HCT116 (cell line): ENCODE data around the gene ARHGEF11.

ENCODE experiments used
- ELF1 ChIP-seq: IDR thresholded peaks from 2 replicates; pipeline ENCODE4 v1.6.1; 2012; ENCODE audit warnings: low read depth, borderline replicate concordance
- EZH2 ChIP-seq: fragments of 200-600 bp; sonication (generic); IDR thresholded peaks from 2 replicates; pipeline ENCODE4 v1.6.1; 2017; ENCODE audit warnings: antibody characterized with exemption, mixed run types
- FOSL1 ChIP-seq: IDR thresholded peaks from 2 replicates; pipeline ENCODE4 v1.6.1; 2012; ENCODE audit warnings: low read depth
- POLR2A ChIP-seq: IDR thresholded peaks from 2 replicates; pipeline ENCODE4 v1.7.0; 2011; ENCODE audit warnings: borderline replicate concordance; ENCODE audit not compliant: insufficient read depth, insufficient read length; ENCODE audit errors: extremely low read depth
- POLR2AphosphoS5 ChIP-seq: IDR thresholded peaks from 2 replicates; pipeline ENCODE4 v1.6.1; 2011; ENCODE audit warnings: mild to moderate bottlenecking, low read depth, low read length, moderate library complexity
- REST ChIP-seq: IDR thresholded peaks from 2 replicates; pipeline ENCODE4 v1.6.1; 2012; ENCODE audit warnings: low read depth
- SRF ChIP-seq: IDR thresholded peaks from 2 replicates; pipeline ENCODE4 v1.6.1; 2012; ENCODE audit warnings: low read depth
- TCF7L2 ChIP-seq: IDR thresholded peaks from 2 replicates; pipeline ENCODE4 v1.7.0; 2011; ENCODE audit warnings: borderline replicate concordance, inconsistent platforms; ENCODE audit not compliant: insufficient read depth, insufficient read length; ENCODE audit errors: extremely low read depth
- YY1 ChIP-seq: IDR thresholded peaks from 2 replicates; pipeline ENCODE4 v1.6.1; 2011; ENCODE audit warnings: low read length, low read depth, moderate library complexity, mild to moderate bottlenecking; ENCODE audit not compliant: insufficient replicate concordance; ENCODE audit errors: extremely low read depth
- ZFX ChIP-seq: fragments of 450-650 bp; IDR thresholded peaks from 2 replicates; pipeline ENCODE4 v1.6.1; 2017
- ZNF274 ChIP-seq: fragments of 200-500 bp; sonication (Bioruptor generic); IDR thresholded peaks from 2 replicates; pipeline ENCODE4 v1.6.1; 2014; ENCODE audit warnings: mild to moderate bottlenecking, low read depth, low read length, inconsistent platforms
- TF ChIP-seq, protein P1 (sequence below), 3 experiments: fragments of 200-600 bp in 1 of 3; sonication (generic) in 1 of 3; IDR thresholded peaks in 2 of 3; conservative IDR thresholded peaks in 1 of 3; 2 replicates each; pipeline ENCODE4 v1.5.1; 2012 to 2017; ENCODE audit warnings: low read depth in 2 of 3, low read length in 2 of 3, antibody characterized with exemption in 1 of 3, borderline replicate concordance in 1 of 3, control low read depth in 1 of 3, mild to moderate bottlenecking in 1 of 3, mixed read lengths in 1 of 3, mixed run types in 1 of 3, moderate library complexity in 1 of 3; ENCODE audit not compliant: insufficient read depth in 1 of 3

DNA sequence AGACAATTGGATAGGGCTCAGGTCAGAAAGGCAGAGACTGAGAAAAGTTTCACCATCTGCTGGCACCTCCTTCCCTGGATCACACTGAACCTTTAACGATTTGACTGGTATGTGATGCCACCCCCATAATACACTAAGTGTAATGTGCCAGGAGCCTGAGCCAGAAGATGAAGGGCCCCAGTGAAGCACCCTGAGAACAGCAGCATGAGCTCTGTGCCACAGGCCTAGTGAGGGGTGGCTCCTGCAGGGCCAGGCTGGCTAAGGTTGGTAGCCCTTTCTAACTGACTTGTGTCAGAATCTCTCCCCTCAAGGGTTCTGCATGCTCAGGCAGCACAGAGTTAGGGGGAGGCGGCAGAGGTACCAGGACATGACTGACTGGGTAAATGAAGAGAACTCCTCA, 38.9 kb downstream of the ARHGEF11 start:
- TF ChIP-seq, protein P1, sequence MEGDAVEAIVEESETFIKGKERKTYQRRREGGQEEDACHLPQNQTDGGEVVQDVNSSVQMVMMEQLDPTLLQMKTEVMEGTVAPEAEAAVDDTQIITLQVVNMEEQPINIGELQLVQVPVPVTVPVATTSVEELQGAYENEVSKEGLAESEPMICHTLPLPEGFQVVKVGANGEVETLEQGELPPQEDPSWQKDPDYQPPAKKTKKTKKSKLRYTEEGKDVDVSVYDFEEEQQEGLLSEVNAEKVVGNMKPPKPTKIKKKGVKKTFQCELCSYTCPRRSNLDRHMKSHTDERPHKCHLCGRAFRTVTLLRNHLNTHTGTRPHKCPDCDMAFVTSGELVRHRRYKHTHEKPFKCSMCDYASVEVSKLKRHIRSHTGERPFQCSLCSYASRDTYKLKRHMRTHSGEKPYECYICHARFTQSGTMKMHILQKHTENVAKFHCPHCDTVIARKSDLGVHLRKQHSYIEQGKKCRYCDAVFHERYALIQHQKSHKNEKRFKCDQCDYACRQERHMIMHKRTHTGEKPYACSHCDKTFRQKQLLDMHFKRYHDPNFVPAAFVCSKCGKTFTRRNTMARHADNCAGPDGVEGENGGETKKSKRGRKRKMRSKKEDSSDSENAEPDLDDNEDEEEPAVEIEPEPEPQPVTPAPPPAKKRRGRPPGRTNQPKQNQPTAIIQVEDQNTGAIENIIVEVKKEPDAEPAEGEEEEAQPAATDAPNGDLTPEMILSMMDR (IDR thresholded peaks at IDR 0.05 in 2 of 3, conservative IDR thresholded peaks at IDR 0.05 in 1 of 3; ENCODE audit: borderline replicate concordance in 1 of 3, insufficient read depth in 1 of 3, low read depth in 2 of 3, low read length in 2 of 3): no peak
- TF ChIP-seq EZH2 (no peak), POLR2AphosphoS5 (no peak), POLR2A (no peak), REST (no peak), SRF (no peak), YY1 (no peak), ELF1 (no peak), FOSL1 (no peak), ZNF274 (no peak), ZFX (no peak), TCF7L2 (no peak)
